SJSA1 (cell line): ENCODE measurements around the gene ZC3H12C. TPM values are rescaled to one million over a fixed set of nuclear protein-coding genes. Genes with fewer than 3 reads are reported as not detected.

Experiments
- DNase-seq, 2 experiments: peaks; one replicate each; pipeline ENCODE4 v3.0.0-alpha.2; 2015 to 2020; ENCODE audit warnings: low spot score in 2 of 2, low read depth in 1 of 2
- H3K27ac ChIP-seq: fragments of 250-450 bp; sonication (Bioruptor Pico); 2 replicates; pipeline ENCODE4 v1.5.1; 2020; ENCODE audit warnings: mild to moderate bottlenecking, moderate library complexity
- H3K27me3 ChIP-seq: fragments of 250-450 bp; sonication (Bioruptor Pico); replicated peaks from 2 replicates; pipeline ENCODE4 v1.5.1; 2020; ENCODE audit warnings: mild to moderate bottlenecking, moderate library complexity
- H3K36me3 ChIP-seq: fragments of 250-450 bp; sonication (Bioruptor Pico); 2 replicates; pipeline ENCODE4 v1.5.1; 2020; ENCODE audit warnings: mild to moderate bottlenecking
- H3K4me1 ChIP-seq: fragments of 250-450 bp; sonication (Bioruptor Pico); replicated peaks from 2 replicates; pipeline ENCODE4 v1.6.1; 2021; ENCODE audit warnings: mild to moderate bottlenecking
- H3K4me3 ChIP-seq: fragments of 250-450 bp; sonication (Bioruptor Pico); 2 replicates; pipeline ENCODE4 v1.5.1; 2020; ENCODE audit warnings: mild to moderate bottlenecking
- H3K9me3 ChIP-seq: fragments of 250-450 bp; sonication (Bioruptor Pico); replicated peaks from 2 replicates; pipeline ENCODE4 v1.5.1; 2020; ENCODE audit warnings: mild to moderate bottlenecking
- total RNA-seq: library from RNA; depleted of rRNA; stranded (reverse); fragments of >200 nt; shearing (Covaris generic); gene quantifications from 2 replicates; pipeline ENCODE4 v1.2.3, GENCODE V29; 2014

ZC3H12C gene
- total RNA-seq, 1 experiment from 2014 or later, result 6.4 TPM

- H3K36me3 ChIP-seq, result no peaks in the 10 kb centered on the region
- DNase-seq, result no peak
- no peak overlapping the region for H3K4me3 ChIP-seq
- no peaks in the 10 kb centered on the region for H3K27me3 ChIP-seq
- no peaks in the 10 kb centered on the region for H3K9me3 ChIP-seq
- H3K4me1 ChIP-seq, result no peaks in the 10 kb centered on the region
- H3K27ac ChIP-seq, result no peak overlapping the region
Observed at GRCh38 chr11:110125632-110126031, 32.4 kb downstream of the ZC3H12C start.

- Histone ChIP-seq H3K36me3 (no peaks in the 10 kb centered on the region), H3K4me1 (no peaks in the 10 kb centered on the region)
Observed at GRCh38 chr11:110126936-110127335, 33.7 kb downstream of the ZC3H12C start.

GRCh38 chr11:110128161-110128560 is 35.0 kb downstream of the ZC3H12C start:
- no peaks in the 10 kb centered on the region for H3K27me3 ChIP-seq
- no peaks in the 10 kb centered on the region for H3K9me3 ChIP-seq
- H3K27ac ChIP-seq, result no peak overlapping the region
- no peak for DNase-seq
- no peak overlapping the region for H3K4me3 ChIP-seq
- H3K4me1 ChIP-seq, result no peaks in the 10 kb centered on the region
- no peaks in the 10 kb centered on the region for H3K36me3 ChIP-seq

More at GRCh38 chr11:110126936-110127335, 33.7 kb downstream of the ZC3H12C start:
- Histone ChIP-seq H3K4me3 (no peak overlapping the region), H3K9me3 (no peaks in the 10 kb centered on the region), H3K27ac (no peak overlapping the region), H3K27me3 (no peaks in the 10 kb centered on the region)
- DNase-seq, result no peak

- Histone ChIP-seq H3K36me3 (no peaks in the 10 kb centered on the region), H3K4me1 (no peaks in the 10 kb centered on the region), H3K27me3 (no peaks in the 10 kb centered on the region), H3K4me3 (no peak overlapping the region), H3K9me3 (no peaks in the 10 kb centered on the region), H3K27ac (no peak overlapping the region)
- DNase-seq, result no peak
Observed at GRCh38 chr11:110130642-110131238, 37.5 kb downstream of the ZC3H12C start.

GRCh38 chr11:110131386-110132123 is 38.4 kb downstream of the ZC3H12C start:
- no peak overlapping the region for H3K4me3 ChIP-seq
- H3K27ac ChIP-seq, result no peak overlapping the region
- no peaks in the 10 kb centered on the region for H3K36me3 ChIP-seq
- no peaks in the 10 kb centered on the region for H3K4me1 ChIP-seq
- no peak for DNase-seq
- H3K9me3 ChIP-seq, result no peaks in the 10 kb centered on the region
- no peaks in the 10 kb centered on the region for H3K27me3 ChIP-seq

GRCh38 chr11:110133160-110133559 is 40.0 kb downstream of the ZC3H12C start:
- no peaks in the 10 kb centered on the region for H3K36me3 ChIP-seq
- DNase-seq, result no peak
- H3K9me3 ChIP-seq, result no peaks in the 10 kb centered on the region
- H3K27me3 ChIP-seq, result no peaks in the 10 kb centered on the region
- H3K27ac ChIP-seq, result no peak overlapping the region
- H3K4me3 ChIP-seq, result no peak overlapping the region
- H3K4me1 ChIP-seq, result no peaks in the 10 kb centered on the region

GRCh38 chr11:110134110-110134509 is 40.9 kb downstream of the ZC3H12C start:
- no peak overlapping the region for H3K4me3 ChIP-seq
- H3K27ac ChIP-seq, result no peak overlapping the region
- DNase-seq, result no peak
- no peaks in the 10 kb centered on the region for H3K36me3 ChIP-seq
- H3K4me1 ChIP-seq, result no peaks in the 10 kb centered on the region
- no peaks in the 10 kb centered on the region for H3K27me3 ChIP-seq
- no peaks in the 10 kb centered on the region for H3K9me3 ChIP-seq

- Histone ChIP-seq H3K27me3 (no peaks in the 10 kb centered on the region), H3K4me1 (no peaks in the 10 kb centered on the region), H3K9me3 (no peaks in the 10 kb centered on the region), H3K27ac (no peak overlapping the region), H3K36me3 (no peaks in the 10 kb centered on the region), H3K4me3 (no peak overlapping the region)
- DNase-seq, result no peak
Observed at GRCh38 chr11:110141812-110142211, 48.6 kb downstream of the ZC3H12C start.

- peak in 1 of 2 experiments; percentile 5 for DNase-seq
- H3K9me3 ChIP-seq, result no peaks in the 10 kb centered on the region
- H3K27ac ChIP-seq, result no peak overlapping the region
- peaks cover 13% of the 10 kb centered on the region for H3K4me1 ChIP-seq
- no peaks in the 10 kb centered on the region for H3K27me3 ChIP-seq
- no peak overlapping the region for H3K4me3 ChIP-seq
- no peaks in the 10 kb centered on the region for H3K36me3 ChIP-seq
Observed at GRCh38 chr11:110147962-110148709, 54.9 kb downstream of the ZC3H12C start.

- no peaks in the 10 kb centered on the region for H3K36me3 ChIP-seq
- H3K27ac ChIP-seq, result no peak overlapping the region
- H3K27me3 ChIP-seq, result no peaks in the 10 kb centered on the region
- H3K4me1 ChIP-seq, result peaks cover 13% of the 10 kb centered on the region
- no peaks in the 10 kb centered on the region for H3K9me3 ChIP-seq
- H3K4me3 ChIP-seq, result no peak overlapping the region
- DNase-seq, result peak in 1 of 2 experiments; percentile 11
Observed at GRCh38 chr11:110148775-110149744, 55.9 kb downstream of the ZC3H12C start.

GRCh38 chr11:110152199-110152598 is 59.0 kb downstream of the ZC3H12C start:
- peaks cover 13% of the 10 kb centered on the region for H3K4me1 ChIP-seq
- H3K27me3 ChIP-seq, result no peaks in the 10 kb centered on the region
- H3K9me3 ChIP-seq, result no peaks in the 10 kb centered on the region
- no peak overlapping the region for H3K27ac ChIP-seq
- no peak for DNase-seq
- no peak overlapping the region for H3K4me3 ChIP-seq
- no peaks in the 10 kb centered on the region for H3K36me3 ChIP-seq

GRCh38 chr11:110153474-110153873 is 60.3 kb downstream of the ZC3H12C start:
- peaks cover 4% of the 10 kb centered on the region for H3K4me1 ChIP-seq
- no peak for DNase-seq
- no peak overlapping the region for H3K4me3 ChIP-seq
- H3K27ac ChIP-seq, result no peak overlapping the region
- no peaks in the 10 kb centered on the region for H3K27me3 ChIP-seq
- H3K9me3 ChIP-seq, result no peaks in the 10 kb centered on the region
- no peaks in the 10 kb centered on the region for H3K36me3 ChIP-seq

GRCh38 chr11:110156503-110156902 is 63.3 kb downstream of the ZC3H12C start:
- DNase-seq, result no peak
- Histone ChIP-seq H3K27ac (no peak overlapping the region), H3K36me3 (peaks cover 3% of the 10 kb centered on the region; the same call in 1 of the 2 replicates), H3K4me1 (no peaks in the 10 kb centered on the region), H3K4me3 (no peak overlapping the region), H3K9me3 (no peaks in the 10 kb centered on the region), H3K27me3 (no peaks in the 10 kb centered on the region)
